GM18511 (cell line): ENCODE measurements around the gene OR10G3.

Source experiments
- ATAC-seq: cut with Tn5 transposase; IDR thresholded peaks from one replicate; pipeline ENCODE4 v1.9.1; 2021; ENCODE audit warnings: mild to moderate bottlenecking, moderate library complexity; ENCODE audit not compliant: unreplicated experiment

OR10G3 gene

GRCh38 chr14:21535545-21536417 is 44.1 kb downstream of the OR10G3 start:
- no peak for ATAC-seq

GRCh38 chr14:21534576-21534975 is 45.3 kb downstream of the OR10G3 start:
- ATAC-seq, result no peak

- ATAC-seq, result no peak
These were observed 46.6 kb downstream of the OR10G3 start for GRCh38 chr14:21533294-21533693.

- no peak for ATAC-seq
These were observed 50.4 kb downstream of the OR10G3 start for GRCh38 chr14:21529515-21529914.

- ATAC-seq, result no peak
These were observed 51.2 kb downstream of the OR10G3 start for GRCh38 chr14:21528381-21529348.

- ATAC-seq, result no peak
These were observed 52.6 kb downstream of the OR10G3 start for GRCh38 chr14:21527318-21527679.

- ATAC-seq, result no peak
These were observed 53.1 kb downstream of the OR10G3 start for GRCh38 chr14:21526672-21527317.

GRCh38 chr14:21525962-21526671 is 53.8 kb downstream of the OR10G3 start, which contains the start of gene SALL2:
Gene SALL2 (minus strand): TSS chr14:21526346. CDS start chr14:21526127, 219 bp downstream.
- ATAC-seq, result peak; percentile 59

- no peak for ATAC-seq
These were observed 54.3 kb downstream of the OR10G3 start for GRCh38 chr14:21525571-21525961.

GRCh38 chr14:21524575-21525490 is 55.0 kb downstream of the OR10G3 start:
- ATAC-seq, result no peak

GRCh38 chr14:21523203-21523602 is 56.7 kb downstream of the OR10G3 start:
- no peak for ATAC-seq

- no peak for ATAC-seq
These were observed 58.4 kb downstream of the OR10G3 start for GRCh38 chr14:21521501-21521900.

- no peak for ATAC-seq
These were observed 59.1 kb downstream of the OR10G3 start for GRCh38 chr14:21520767-21521166.

- ATAC-seq, result no peak
These were observed 61.2 kb downstream of the OR10G3 start for GRCh38 chr14:21518725-21519124.
